ENCODE measurements around the gene INPP5A.
A peak's percentile ranks its signal among the peaks of the same experiment; 100 is the strongest.

Gene INPP5A

GRCh38 chr10:132628966-132629900 is 91.6 kb downstream of the INPP5A start:
- no CpG with 5 or more reads among the region's 21 CpGs for WGBS (ENCODE audit: extremely low coverage, insufficient coverage, insufficient read length)
- peak in 1 of 2 donors; percentile 18 for DNase-seq
- no peak overlapping the region for H2AK5ac ChIP-seq (ENCODE audit: low read length)

GRCh38 chr10:132630156-132630555 is 92.6 kb downstream of the INPP5A start:
- H3K23ac ChIP-seq (ENCODE audit: low read length): no peak overlapping the region
- WGBS (ENCODE audit: extremely low coverage, insufficient coverage, insufficient read length): no CpG with 5 or more reads among the region's 5 CpGs
- no peak overlapping the region for H3K27ac ChIP-seq (ENCODE audit: low read depth, low read length)
- no peak overlapping the region for H3K4me2 ChIP-seq (ENCODE audit: low read length)
- no peaks in the 10 kb centered on the region for H3K27me3 ChIP-seq (ENCODE audit: insufficient read depth, low read length)
- peaks cover 3% of the 10 kb centered on the region for H3K9me3 ChIP-seq (ENCODE audit: insufficient read depth, low read depth, low read length)
- no peak overlapping the region for H2AFZ ChIP-seq (ENCODE audit: insufficient read depth, low read length, poor library complexity)
- no peak overlapping the region for H3K18ac ChIP-seq (ENCODE audit: low read length)
- no peaks in the 10 kb centered on the region for H3K79me1 ChIP-seq (ENCODE audit: low read length)
- no peak overlapping the region for H2AK5ac ChIP-seq (ENCODE audit: low read length)
- no peaks in the 10 kb centered on the region for H3K79me2 ChIP-seq (ENCODE audit: control insufficient read depth, insufficient read depth, low read length, poor library complexity)
- H3K4ac ChIP-seq (ENCODE audit: low read depth, low read length): no peak overlapping the region
- DNase-seq: no peak
- peaks cover 17 to 36% of the 10 kb centered on the region in 2 experiments for H3K4me1 ChIP-seq (ENCODE audit: control insufficient read depth in 1 of 2, insufficient read depth in 2 of 2, low read length in 2 of 2)
- H4K12ac ChIP-seq (ENCODE audit: low read depth, low read length): no peak overlapping the region
- no peak overlapping the region for H4K91ac ChIP-seq (ENCODE audit: low read depth, low read length)
- H2BK12ac ChIP-seq (ENCODE audit: low read length): no peak overlapping the region
- no peak overlapping the region for H2BK5ac ChIP-seq (ENCODE audit: low read depth, low read length, poor library complexity)
- no peak overlapping the region for H3K9ac ChIP-seq (ENCODE audit: low read length)
- H2BK120ac ChIP-seq (ENCODE audit: insufficient read depth, low read length, poor library complexity): no peak overlapping the region
- H4K8ac ChIP-seq (ENCODE audit: low read depth, low read length): no peak overlapping the region
- no peak overlapping the region for H3K14ac ChIP-seq (ENCODE audit: low read length)
- no peak overlapping the region for H3K4me3 ChIP-seq (ENCODE audit: low read depth, low read length)
- no peaks in the 10 kb centered on the region for H3K36me3 ChIP-seq (ENCODE audit: control insufficient read depth in 1 of 2, insufficient read depth in 2 of 2, low read length in 2 of 2)

More at GRCh38 chr10:132628966-132629900, 91.6 kb downstream of the INPP5A start:
- Histone ChIP-seq H4K12ac (ENCODE audit: low read depth, low read length) (no peak overlapping the region), H3K4me3 (ENCODE audit: low read depth, low read length) (no peak overlapping the region), H3K4ac (ENCODE audit: low read depth, low read length) (no peak overlapping the region), H3K9ac (ENCODE audit: low read length) (no peak overlapping the region), H3K27me3 (ENCODE audit: insufficient read depth, low read length) (no peaks in the 10 kb centered on the region), H3K23ac (ENCODE audit: low read length) (no peak overlapping the region), H3K4me2 (ENCODE audit: low read length) (no peak overlapping the region), H2BK120ac (ENCODE audit: insufficient read depth, low read length, poor library complexity) (no peak overlapping the region), H3K36me3 (ENCODE audit: control insufficient read depth in 1 of 2, insufficient read depth in 2 of 2, low read length in 2 of 2) (no peaks in the 10 kb centered on the region), H3K79me2 (ENCODE audit: control insufficient read depth, insufficient read depth, low read length, poor library complexity) (no peaks in the 10 kb centered on the region), H3K14ac (ENCODE audit: low read length) (no peak overlapping the region), H3K9me3 (ENCODE audit: insufficient read depth, low read depth, low read length) (peaks cover 3% of the 10 kb centered on the region), H3K79me1 (ENCODE audit: low read length) (no peaks in the 10 kb centered on the region), H3K27ac (ENCODE audit: low read depth, low read length) (no peak overlapping the region), H3K4me1 (ENCODE audit: control insufficient read depth in 1 of 2, insufficient read depth in 2 of 2, low read length in 2 of 2) (peaks cover 17 to 36% of the 10 kb centered on the region in 2 experiments), H4K8ac (ENCODE audit: low read depth, low read length) (no peak overlapping the region), H4K91ac (ENCODE audit: low read depth, low read length) (no peak overlapping the region), H2BK12ac (ENCODE audit: low read length) (no peak overlapping the region), H2AFZ (ENCODE audit: insufficient read depth, low read length, poor library complexity) (no peak overlapping the region), H3K18ac (ENCODE audit: low read length) (peak overlapping the region; percentile 68), H2BK5ac (ENCODE audit: low read depth, low read length, poor library complexity) (no peak overlapping the region)

DNA sequence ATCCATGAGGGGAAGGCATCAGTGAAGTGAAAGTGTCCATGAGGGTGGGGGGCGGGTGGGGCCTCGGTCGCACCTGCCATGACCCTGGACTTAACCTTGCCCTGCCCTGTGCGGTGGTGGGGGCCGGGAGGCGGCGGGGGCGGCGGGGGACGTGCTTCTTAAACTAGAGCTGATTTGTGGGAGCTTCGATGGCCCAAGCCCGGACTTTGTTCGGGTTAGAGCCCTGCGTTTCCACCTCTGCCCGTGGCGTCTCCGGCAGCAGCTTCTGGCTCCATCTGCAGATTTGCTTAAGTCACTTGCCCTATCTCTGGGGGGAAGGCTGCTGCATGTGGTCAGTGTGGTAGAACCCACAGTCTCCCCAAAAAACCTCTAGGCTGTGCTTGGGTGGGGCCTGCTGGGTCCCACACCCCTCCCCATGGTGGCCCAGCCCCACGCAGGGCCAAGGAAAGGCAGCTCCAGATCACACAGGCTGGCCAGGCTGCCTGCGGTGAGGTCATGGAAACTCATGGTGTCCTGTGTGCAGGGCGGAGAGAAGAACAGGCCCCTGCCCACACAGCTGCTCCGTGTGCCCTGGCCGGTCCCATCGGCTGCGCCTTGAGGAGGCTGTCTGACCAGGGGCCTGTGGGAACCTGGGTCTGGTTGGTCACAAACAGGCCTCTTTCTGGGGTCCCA is 93.2 kb downstream of the INPP5A start:
- Histone ChIP-seq H3K14ac (ENCODE audit: low read length) (no peak overlapping the region), H3K36me3 (ENCODE audit: control insufficient read depth in 1 of 2, insufficient read depth in 2 of 2, low read length in 2 of 2) (no peaks in the 10 kb centered on the region), H3K23ac (ENCODE audit: low read length) (no peak overlapping the region), H2BK120ac (ENCODE audit: insufficient read depth, low read length, poor library complexity) (no peak overlapping the region), H3K79me1 (ENCODE audit: low read length) (no peaks in the 10 kb centered on the region), H3K27me3 (ENCODE audit: insufficient read depth, low read length) (no peaks in the 10 kb centered on the region), H3K4me2 (ENCODE audit: low read length) (no peak overlapping the region), H3K4ac (ENCODE audit: low read depth, low read length) (no peak overlapping the region), H3K4me3 (ENCODE audit: low read depth, low read length) (no peak overlapping the region), H2BK5ac (ENCODE audit: low read depth, low read length, poor library complexity) (no peak overlapping the region), H3K9me3 (ENCODE audit: insufficient read depth, low read depth, low read length) (peaks cover 3% of the 10 kb centered on the region), H3K18ac (ENCODE audit: low read length) (no peak overlapping the region), H2BK12ac (ENCODE audit: low read length) (no peak overlapping the region), H4K12ac (ENCODE audit: low read depth, low read length) (no peak overlapping the region), H2AK5ac (ENCODE audit: low read length) (no peak overlapping the region), H2AFZ (ENCODE audit: insufficient read depth, low read length, poor library complexity) (no peak overlapping the region), H3K9ac (ENCODE audit: low read length) (no peak overlapping the region), H4K91ac (ENCODE audit: low read depth, low read length) (no peak overlapping the region), H4K8ac (ENCODE audit: low read depth, low read length) (no peak overlapping the region), H3K79me2 (ENCODE audit: control insufficient read depth, insufficient read depth, low read length, poor library complexity) (no peaks in the 10 kb centered on the region), H3K4me1 (ENCODE audit: control insufficient read depth in 1 of 2, insufficient read depth in 2 of 2, low read length in 2 of 2) (peaks cover 14 to 31% of the 10 kb centered on the region in 2 experiments), H3K27ac (ENCODE audit: low read depth, low read length) (no peak overlapping the region)
- DNase-seq: no peak
- no CpG with 5 or more reads among the region's 24 CpGs for WGBS (ENCODE audit: extremely low coverage, insufficient coverage, insufficient read length)

DNA sequence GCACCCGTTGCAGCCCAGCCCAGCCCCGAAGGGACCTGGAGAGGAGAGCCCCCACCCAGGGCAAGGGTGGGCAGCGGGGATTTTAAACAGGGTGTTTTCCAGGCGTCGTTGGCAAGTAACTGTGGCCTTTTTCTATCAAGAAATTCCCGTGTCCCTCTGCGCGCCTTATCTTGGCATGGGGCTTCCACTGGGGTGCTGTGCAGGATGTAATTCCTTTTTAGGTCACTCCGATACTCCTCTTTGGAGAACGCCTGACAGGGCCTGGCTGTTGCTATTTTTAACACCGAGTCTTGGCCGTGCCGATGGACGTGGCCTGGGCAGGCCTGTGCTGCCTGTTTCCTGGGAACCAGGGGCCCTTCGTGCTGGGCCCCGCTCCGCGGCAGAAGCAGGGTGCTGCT is 93.8 kb downstream of the INPP5A start:
- Histone ChIP-seq H3K27ac (ENCODE audit: low read depth, low read length) (no peak overlapping the region), H3K4me2 (ENCODE audit: low read length) (no peak overlapping the region), H3K14ac (ENCODE audit: low read length) (no peak overlapping the region), H3K9me3 (ENCODE audit: insufficient read depth, low read depth, low read length) (peaks cover 3% of the 10 kb centered on the region), H3K79me1 (ENCODE audit: low read length) (no peaks in the 10 kb centered on the region), H3K4me1 (ENCODE audit: control insufficient read depth in 1 of 2, insufficient read depth in 2 of 2, low read length in 2 of 2) (peaks cover 14 to 27% of the 10 kb centered on the region in 2 experiments), H2BK120ac (ENCODE audit: insufficient read depth, low read length, poor library complexity) (no peak overlapping the region), H2BK12ac (ENCODE audit: low read length) (no peak overlapping the region), H3K27me3 (ENCODE audit: insufficient read depth, low read length) (no peaks in the 10 kb centered on the region), H3K79me2 (ENCODE audit: control insufficient read depth, insufficient read depth, low read length, poor library complexity) (no peaks in the 10 kb centered on the region), H4K8ac (ENCODE audit: low read depth, low read length) (no peak overlapping the region), H3K36me3 (ENCODE audit: control insufficient read depth in 1 of 2, insufficient read depth in 2 of 2, low read length in 2 of 2) (no peaks in the 10 kb centered on the region), H2BK5ac (ENCODE audit: low read depth, low read length, poor library complexity) (no peak overlapping the region), H3K4me3 (ENCODE audit: low read depth, low read length) (no peak overlapping the region), H2AK5ac (ENCODE audit: low read length) (no peak overlapping the region), H3K23ac (ENCODE audit: low read length) (no peak overlapping the region), H3K9ac (ENCODE audit: low read length) (no peak overlapping the region), H4K91ac (ENCODE audit: low read depth, low read length) (no peak overlapping the region), H2AFZ (ENCODE audit: insufficient read depth, low read length, poor library complexity) (no peak overlapping the region), H4K12ac (ENCODE audit: low read depth, low read length) (no peak overlapping the region), H3K18ac (ENCODE audit: low read length) (no peak overlapping the region), H3K4ac (ENCODE audit: low read depth, low read length) (no peak overlapping the region)
- WGBS (ENCODE audit: extremely low coverage, insufficient coverage, insufficient read length): no CpG with 5 or more reads among the region's 18 CpGs
- no peak for DNase-seq
